ENCODE results near the gene RMDN2. TPM values are rescaled to one million over a fixed set of nuclear protein-coding genes. Genes with fewer than 3 reads are reported as not detected.

The RMDN2 gene
- total RNA-seq, 1 donor from 2014 or later, result 9.0 TPM

GRCh38 chr2:37985333-37985732 lies 60.2 kb downstream of the RMDN2 start:
- no peak for TF ChIP-seq CTCF (IDR thresholded peaks at IDR 0.05; ENCODE audit: unreplicated experiment)
- H3K27me3 Mint-ChIP-seq (ENCODE audit: low read depth), result no peaks in the 10 kb centered on the region
- H3K4me1 Mint-ChIP-seq, result peaks cover 4% of the 10 kb centered on the region
- H3K36me3 Mint-ChIP-seq, result peaks cover 12% of the 10 kb centered on the region
- no peak for DNase-seq (ENCODE audit: low spot score in 2 of 2, unreplicated experiment in 2 of 2)
- H3K27ac Mint-ChIP-seq, result no peak overlapping the region
- peaks cover 10% of the 10 kb centered on the region for H3K9me3 Mint-ChIP-seq
- no peak overlapping the region for H3K4me3 Mint-ChIP-seq

- H3K27me3 Mint-ChIP-seq (ENCODE audit: low read depth), result no peaks in the 10 kb centered on the region
- peaks cover 10% of the 10 kb centered on the region for H3K9me3 Mint-ChIP-seq
- no peak overlapping the region for H3K4me3 Mint-ChIP-seq
- TF ChIP-seq CTCF (IDR thresholded peaks at IDR 0.05; ENCODE audit: unreplicated experiment), result no peak
- H3K36me3 Mint-ChIP-seq, result peaks cover 15% of the 10 kb centered on the region
- no peak overlapping the region for H3K27ac Mint-ChIP-seq
- no peak for DNase-seq (ENCODE audit: low spot score in 2 of 2, unreplicated experiment in 2 of 2)
- peaks cover 4% of the 10 kb centered on the region for H3K4me1 Mint-ChIP-seq
Observed at GRCh38 chr2:37987098-37987775, 62.1 kb downstream of the RMDN2 start.

- Mint-ChIP-seq H3K27ac (no peak overlapping the region), H3K36me3 (peaks cover 3% of the 10 kb centered on the region), H3K4me1 (peaks cover 4% of the 10 kb centered on the region), H3K9me3 (no peaks in the 10 kb centered on the region), H3K4me3 (no peak overlapping the region), H3K27me3 (ENCODE audit: low read depth) (no peaks in the 10 kb centered on the region)
- no peak for DNase-seq (ENCODE audit: low spot score in 2 of 2, unreplicated experiment in 2 of 2)
- TF ChIP-seq CTCF (IDR thresholded peaks at IDR 0.05; ENCODE audit: unreplicated experiment), result no peak
Observed at GRCh38 chr2:37992601-37993000, 67.5 kb downstream of the RMDN2 start.

GRCh38 chr2:37993143-37993542 lies 68.1 kb downstream of the RMDN2 start:
- Mint-ChIP-seq H3K36me3 (peaks cover 3% of the 10 kb centered on the region), H3K27me3 (ENCODE audit: low read depth) (no peaks in the 10 kb centered on the region), H3K9me3 (no peaks in the 10 kb centered on the region), H3K27ac (peak overlapping the region; percentile 60), H3K4me1 (peaks cover 4% of the 10 kb centered on the region), H3K4me3 (no peak overlapping the region)
- no peak for DNase-seq (ENCODE audit: low spot score in 2 of 2, unreplicated experiment in 2 of 2)
- peak; percentile 37 for TF ChIP-seq CTCF (IDR thresholded peaks at IDR 0.05; ENCODE audit: unreplicated experiment)

GRCh38 chr2:37997629-37998028 lies 72.5 kb downstream of the RMDN2 start:
- H3K36me3 Mint-ChIP-seq, result peaks cover 17% of the 10 kb centered on the region
- no peaks in the 10 kb centered on the region for H3K27me3 Mint-ChIP-seq (ENCODE audit: low read depth)
- H3K9me3 Mint-ChIP-seq, result peaks cover 8% of the 10 kb centered on the region
- H3K4me1 Mint-ChIP-seq, result peaks cover 3% of the 10 kb centered on the region
- H3K4me3 Mint-ChIP-seq, result no peak overlapping the region
- TF ChIP-seq CTCF (IDR thresholded peaks at IDR 0.05; ENCODE audit: unreplicated experiment), result no peak
- H3K27ac Mint-ChIP-seq, result no peak overlapping the region
- no peak for DNase-seq (ENCODE audit: low spot score in 2 of 2, unreplicated experiment in 2 of 2)

Measured in mesothelial cell of epicardium (in vitro differentiated cells).